ENCODE results near the gene MALAT1. TPM values are rescaled to one million over a fixed set of nuclear protein-coding genes. Genes with fewer than 3 reads are reported as not detected.

Gene MALAT1
- total RNA-seq, 4 donors from 2014 or later = 5,806 to 14,299 (median 7,416) TPM

DNA sequence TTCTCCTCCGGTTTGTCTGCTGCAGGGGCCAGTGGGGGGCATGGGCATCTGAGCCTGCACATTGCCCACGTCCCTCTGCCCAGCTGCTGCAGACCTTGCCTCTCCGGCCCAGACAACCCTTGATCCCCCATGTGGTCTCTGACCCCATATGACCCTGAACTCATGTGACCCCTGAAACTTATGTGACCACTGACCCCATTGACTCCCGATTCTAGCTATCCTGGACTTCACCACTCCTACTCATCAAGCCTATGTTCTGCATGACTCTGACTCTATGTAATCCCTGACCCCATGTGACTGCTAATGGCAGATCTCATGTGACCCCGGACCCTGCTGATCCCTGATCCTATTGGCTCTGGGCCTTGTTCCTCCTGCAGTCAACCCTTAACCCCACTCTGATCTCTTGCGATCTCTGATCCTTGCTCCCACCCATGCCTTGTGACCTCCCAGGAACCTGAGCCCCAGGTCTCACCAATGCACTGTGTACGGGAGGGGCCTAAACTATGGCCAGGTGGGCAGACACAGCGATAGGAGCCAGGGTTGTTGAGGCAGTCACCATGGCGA, 53.6 kb downstream of the MALAT1 start:
- no peak for DNase-seq (ENCODE audit: low spot score in 2 of 2)
- TF ChIP-seq POLR2A (IDR thresholded peaks at IDR 0.05) = no peak
- TF ChIP-seq, protein P1, sequence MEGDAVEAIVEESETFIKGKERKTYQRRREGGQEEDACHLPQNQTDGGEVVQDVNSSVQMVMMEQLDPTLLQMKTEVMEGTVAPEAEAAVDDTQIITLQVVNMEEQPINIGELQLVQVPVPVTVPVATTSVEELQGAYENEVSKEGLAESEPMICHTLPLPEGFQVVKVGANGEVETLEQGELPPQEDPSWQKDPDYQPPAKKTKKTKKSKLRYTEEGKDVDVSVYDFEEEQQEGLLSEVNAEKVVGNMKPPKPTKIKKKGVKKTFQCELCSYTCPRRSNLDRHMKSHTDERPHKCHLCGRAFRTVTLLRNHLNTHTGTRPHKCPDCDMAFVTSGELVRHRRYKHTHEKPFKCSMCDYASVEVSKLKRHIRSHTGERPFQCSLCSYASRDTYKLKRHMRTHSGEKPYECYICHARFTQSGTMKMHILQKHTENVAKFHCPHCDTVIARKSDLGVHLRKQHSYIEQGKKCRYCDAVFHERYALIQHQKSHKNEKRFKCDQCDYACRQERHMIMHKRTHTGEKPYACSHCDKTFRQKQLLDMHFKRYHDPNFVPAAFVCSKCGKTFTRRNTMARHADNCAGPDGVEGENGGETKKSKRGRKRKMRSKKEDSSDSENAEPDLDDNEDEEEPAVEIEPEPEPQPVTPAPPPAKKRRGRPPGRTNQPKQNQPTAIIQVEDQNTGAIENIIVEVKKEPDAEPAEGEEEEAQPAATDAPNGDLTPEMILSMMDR (IDR thresholded peaks at IDR 0.05) = no peak
- H3K4me3 ChIP-seq (ENCODE audit: low read depth, poor library complexity, severe bottlenecking) = no peak overlapping the region
- 83 to 88% methylated on average over 9 of the region's 9 CpGs for WGBS, 2 donors
- intact Hi-C loops (cut with DNase I; ENCODE audit: low total_unique reads) = no loop called here

DNA sequence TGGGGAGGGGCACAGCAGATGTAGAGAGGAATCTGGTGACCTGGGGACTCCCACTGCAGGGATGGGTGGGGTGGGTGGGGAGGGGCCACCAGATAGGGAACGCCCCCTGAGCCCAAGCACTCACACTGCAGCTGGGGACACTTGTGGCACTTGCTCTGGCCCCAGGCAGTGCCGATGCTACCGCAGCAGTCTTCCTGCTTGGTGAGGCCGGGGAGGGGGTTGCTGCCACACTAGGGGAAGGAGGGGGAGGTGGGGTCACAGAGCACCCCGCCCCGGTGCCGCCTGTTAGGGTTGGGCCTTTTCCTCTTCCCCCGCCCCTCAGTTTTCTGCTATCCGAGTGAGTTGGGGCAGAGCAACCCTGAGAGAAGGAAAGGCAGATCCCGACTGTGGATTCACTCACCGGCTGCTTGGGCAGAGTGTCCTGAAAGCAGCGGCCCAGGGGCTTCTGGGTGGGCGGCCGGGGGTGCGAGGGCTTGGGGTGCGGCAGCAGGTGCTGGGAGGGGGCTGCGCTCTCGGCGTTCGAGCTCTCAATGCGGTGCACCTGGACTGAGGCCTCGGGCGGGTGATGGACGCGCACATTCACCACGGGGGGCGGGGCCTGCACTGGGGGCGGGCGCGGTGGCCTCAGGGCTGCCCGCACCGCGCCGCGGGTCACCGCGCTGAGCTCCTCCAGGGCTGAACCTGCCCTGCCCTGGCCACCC, 54.6 kb downstream of the MALAT1 start:
- TF ChIP-seq, protein P1 (IDR thresholded peaks at IDR 0.05) = no peak
- TF ChIP-seq POLR2A (IDR thresholded peaks at IDR 0.05) = no peak
- intact Hi-C loops (cut with DNase I; ENCODE audit: low total_unique reads) = no loop called here

DNA sequence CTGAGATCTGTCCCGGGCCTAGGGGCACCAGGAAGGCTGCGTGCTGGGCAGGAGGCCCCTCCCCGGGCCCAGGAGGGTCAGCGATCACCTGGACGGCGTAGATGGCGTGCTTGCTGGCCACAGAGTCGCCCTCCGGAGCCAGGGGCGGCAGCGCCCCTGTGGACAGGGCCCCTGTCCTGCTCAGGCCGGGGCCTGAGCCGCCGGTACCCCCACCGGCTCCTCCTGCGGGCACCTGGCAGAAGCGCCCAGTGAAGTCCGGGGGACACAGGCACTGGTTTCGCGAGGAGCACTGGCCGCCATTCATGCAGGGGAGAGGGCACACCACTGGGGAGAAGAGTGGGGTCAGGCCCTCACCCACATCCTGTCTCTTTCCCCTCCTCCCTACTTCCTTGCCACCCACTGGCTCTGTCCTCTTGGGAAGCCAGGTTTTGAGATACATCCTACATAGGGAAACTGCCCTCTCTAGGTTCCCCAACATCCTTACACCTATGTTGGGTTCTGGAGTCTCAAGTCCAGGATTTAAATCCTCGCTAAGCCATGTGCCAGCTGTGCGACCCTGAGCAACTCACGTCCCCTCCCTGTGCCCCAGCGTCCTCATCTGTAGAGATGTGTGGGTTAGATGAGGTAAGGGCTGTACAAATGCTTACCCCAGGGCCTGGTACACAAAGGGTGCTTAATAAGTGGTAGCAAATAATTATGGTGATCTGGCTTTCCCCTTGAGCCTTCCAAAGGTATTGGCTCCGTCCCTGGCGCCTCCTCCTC, 55.4 kb downstream of the MALAT1 start:
- WGBS, 2 donors = 83 to 90% methylated on average over 11 to 19 of the region's 27 CpGs
- no peak overlapping the region for H3K4me3 ChIP-seq (ENCODE audit: low read depth, poor library complexity, severe bottlenecking)
- TF ChIP-seq, protein P1 (IDR thresholded peaks at IDR 0.05) = no peak
- TF ChIP-seq POLR2A (IDR thresholded peaks at IDR 0.05) = no peak
- DNase-seq (ENCODE audit: low spot score in 2 of 2) = no peak
- intact Hi-C loops (cut with DNase I; ENCODE audit: low total_unique reads) = no loop called here

More for the DNA sequence above, 54.6 kb downstream of the MALAT1 start:
- H3K4me3 ChIP-seq (ENCODE audit: low read depth, poor library complexity, severe bottlenecking) = no peak overlapping the region
- 64 to 69% methylated on average over 15 to 37 of the region's 37 CpGs for WGBS, 2 donors
- DNase-seq (ENCODE audit: low spot score in 2 of 2) = peak in 1 of 2 donors; percentile 87

DNA sequence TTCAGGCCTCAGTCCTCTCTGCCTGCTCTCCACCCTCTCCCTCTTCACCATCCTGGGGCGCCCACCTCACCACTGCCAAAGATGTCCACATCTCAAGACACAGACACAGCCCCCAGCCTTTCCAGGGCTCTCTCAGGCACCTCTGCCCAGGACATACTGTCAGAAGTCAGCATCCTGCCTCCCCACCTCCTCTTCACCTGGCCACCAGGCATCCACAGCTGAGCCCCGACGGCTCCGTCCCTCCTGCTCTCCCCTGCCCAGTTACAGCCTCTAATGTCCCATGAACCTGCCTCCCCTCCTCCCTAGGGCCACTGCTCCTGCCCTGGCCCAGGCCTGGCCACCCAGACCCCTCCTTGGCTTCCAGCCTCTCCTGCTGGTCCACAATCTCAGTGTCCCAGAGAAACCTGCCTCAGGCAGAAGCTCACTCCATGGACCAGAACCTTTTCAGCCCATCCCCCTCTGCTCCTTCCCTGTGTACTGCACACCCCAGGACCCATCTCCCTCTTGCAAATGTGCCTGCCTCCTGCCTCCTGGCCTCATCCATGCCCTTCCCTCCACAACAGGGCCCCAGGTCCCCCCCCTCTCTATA, 56.1 kb downstream of the MALAT1 start:
- intact Hi-C loops (cut with DNase I; ENCODE audit: low total_unique reads) = no loop called here
- no peak overlapping the region for H3K4me3 ChIP-seq (ENCODE audit: low read depth, poor library complexity, severe bottlenecking)
- DNase-seq (ENCODE audit: low spot score in 2 of 2) = no peak
- 64 to 80% methylated on average over 4 of the region's 4 CpGs for WGBS, 2 donors
- TF ChIP-seq, protein P1 (IDR thresholded peaks at IDR 0.05) = no peak
- no peak for TF ChIP-seq POLR2A (IDR thresholded peaks at IDR 0.05)

DNA sequence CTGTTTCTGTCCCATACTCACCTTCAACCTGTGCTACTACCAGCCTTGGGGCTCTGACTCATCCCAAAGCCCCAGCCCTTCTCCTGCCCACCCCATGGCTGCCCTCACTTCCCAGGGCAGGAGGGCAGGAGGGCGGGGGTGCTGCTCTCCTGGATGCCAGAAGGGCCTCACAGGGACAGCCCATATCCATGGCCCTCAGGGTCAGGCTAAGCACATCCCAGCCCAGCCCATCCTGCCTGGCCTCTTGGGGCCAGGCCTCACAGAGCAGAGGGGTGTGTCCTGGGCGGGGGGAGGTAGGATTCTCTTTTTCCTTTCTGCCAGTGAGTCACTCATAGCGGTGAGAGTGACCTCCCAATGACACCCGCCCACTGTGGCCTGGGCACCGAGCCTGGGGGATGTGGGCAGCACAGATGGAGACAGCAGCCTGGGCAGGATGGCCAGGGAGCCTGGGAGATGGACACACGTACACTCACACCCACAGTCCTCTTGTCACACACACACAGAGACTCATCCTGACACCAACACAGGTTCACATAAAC, 56.9 kb downstream of the MALAT1 start:
- intact Hi-C loops (cut with DNase I; ENCODE audit: low total_unique reads) = no loop called here
- 20 to 42% methylated on average over 5 to 6 of the region's 6 CpGs for WGBS, 2 donors
- no peak overlapping the region for H3K4me3 ChIP-seq (ENCODE audit: low read depth, poor library complexity, severe bottlenecking)
- TF ChIP-seq POLR2A (IDR thresholded peaks at IDR 0.05) = no peak
- TF ChIP-seq, protein P1 (IDR thresholded peaks at IDR 0.05) = no peak
- peak in 1 of 2 donors; percentile 91 for DNase-seq (ENCODE audit: low spot score in 2 of 2)

Other genes starting within 250 kb of the MALAT1 start
- 10 to 100 TPM in 1 of 4 donors, 1 to 10 TPM in 3; 6.7 to 11.2 (median 7.6) TPM for gene POLA2, start 237.1 kb upstream of the MALAT1 start, total RNA-seq
- 1 to 10 TPM in 3 of 4 donors, not detected in 1; 2.5 to 4.2 (median 3.4) TPM for gene CDC42EP2, start 184.2 kb upstream of the MALAT1 start, total RNA-seq
- 10 to 100 TPM; 20.6 to 36.4 (median 26.1) TPM for gene DPF2, start 165.2 kb upstream of the MALAT1 start, total RNA-seq
- under 1 TPM in 3 of 4 donors, not detected in 1; 0.19 to 0.26 (median 0.20) TPM for gene TIGD3, start 144.3 kb upstream of the MALAT1 start, total RNA-seq
- 1 to 10 TPM; 1.8 to 8.0 (median 5.3) TPM for gene SLC25A45, start 116.4 kb upstream of the MALAT1 start, total RNA-seq
- 100 to 1,000 TPM in 2 of 4 donors, 10 to 100 TPM in 2; 81.8 to 135 (median 112) TPM for gene FRMD8, start 112.4 kb upstream of the MALAT1 start, total RNA-seq
- 100 to 1,000 TPM; 147 to 645 (median 301) TPM for gene NEAT1, start 76.2 kb upstream of the MALAT1 start, total RNA-seq
- 100 to 1,000 TPM in 1 of 4 donors, 10 to 100 TPM in 3; 73.1 to 103 (median 89.5) TPM for gene SCYL1, start 26.0 kb downstream of the MALAT1 start, total RNA-seq
- 100 to 1,000 TPM in 2 of 4 donors, 10 to 100 TPM in 2; 71.9 to 113 (median 100) TPM for gene LTBP3, start 59.3 kb downstream of the MALAT1 start, total RNA-seq
- gene ZNRD2, start 71.4 kb downstream of the MALAT1 start, total RNA-seq = 10 to 100 TPM; 41.9 to 62.9 (median 50.6) TPM
- 10 to 100 TPM; 57.8 to 73.3 (median 61.2) TPM for gene FAM89B, start 73.5 kb downstream of the MALAT1 start, total RNA-seq
- gene EHBP1L1, start 77.0 kb downstream of the MALAT1 start, total RNA-seq = 10 to 100 TPM; 40.5 to 71.0 (median 57.3) TPM
- 100 to 1,000 TPM; 168 to 197 (median 184) TPM for gene KCNK7, start 96.8 kb downstream of the MALAT1 start, total RNA-seq
- gene MAP3K11, start 115.2 kb downstream of the MALAT1 start, total RNA-seq = 10 to 100 TPM; 31.6 to 40.0 (median 39.1) TPM
- gene PCNX3, start 116.7 kb downstream of the MALAT1 start, total RNA-seq = 10 to 100 TPM; 24.1 to 44.1 (median 34.4) TPM
- 10 to 100 TPM; 25.3 to 34.4 (median 28.6) TPM for gene SIPA1, start 139.1 kb downstream of the MALAT1 start, total RNA-seq
- gene RELA, start 163.9 kb downstream of the MALAT1 start, total RNA-seq = 10 to 100 TPM; 61.9 to 73.5 (median 67.5) TPM
- gene KAT5, start 213.2 kb downstream of the MALAT1 start, total RNA-seq = 10 to 100 TPM; 68.9 to 96.0 (median 85.7) TPM
- gene RNASEH2C, start 221.8 kb downstream of the MALAT1 start, total RNA-seq = 10 to 100 TPM; 29.7 to 73.7 (median 57.4) TPM